Stimulated activated CD4-positive, alpha-beta T cell treated with anti-CD3 and anti-CD28 coated beads, Interleukin-1b, Interleukin-23, amount 100 ng/mL, for 1 hour (primary cell): Measurements from ENCODE around the gene RNF126.
"Not testable (repeated sequence)": the region's sequence is repeated elsewhere in the genome, so short reads cannot be mapped to it uniquely, and the experiment has no call there.

Source experiments
- DNase-seq, 2 donors: peaks; one replicate each; pipeline ENCODE4 v3.0.0-alpha.2; 2020; ENCODE audit warnings: low read depth in 2 of 2

Gene RNF126

GRCh38 chr19:611481-611868 is 51.5 kb downstream of the RNF126 start:
- peak in 1 of 2 donors; percentile 30 for DNase-seq

GRCh38 chr19:610801-611480 is 52.1 kb downstream of the RNF126 start:
- DNase-seq, result no peak

- no peak for DNase-seq
Measured at GRCh38 chr19:610071-610800, 52.8 kb downstream of the RNF126 start.

GRCh38 chr19:609004-609346 is 54.0 kb downstream of the RNF126 start:
- no peak for DNase-seq

GRCh38 chr19:608155-609003 is 54.6 kb downstream of the RNF126 start:
- no peak for DNase-seq

GRCh38 chr19:607301-608154 is 55.5 kb downstream of the RNF126 start:
- DNase-seq, result no peak

GRCh38 chr19:605061-605971 is 57.7 kb downstream of the RNF126 start:
- DNase-seq, result not testable (repeated sequence)

- no peak for DNase-seq
Measured at GRCh38 chr19:604355-604754, 58.7 kb downstream of the RNF126 start.

GRCh38 chr19:603779-604178 is 59.2 kb downstream of the RNF126 start:
- DNase-seq, result not testable (repeated sequence)

- not testable (repeated sequence) for DNase-seq
Measured at GRCh38 chr19:603302-603639, 59.7 kb downstream of the RNF126 start.

GRCh38 chr19:602391-603301 is 60.4 kb downstream of the RNF126 start:
- no peak for DNase-seq

- no peak for DNase-seq
Measured at GRCh38 chr19:601790-602189, 61.2 kb downstream of the RNF126 start.

GRCh38 chr19:601310-601709 is 61.7 kb downstream of the RNF126 start:
- no peak for DNase-seq
